Sigmoid colon (tissue), 7 donors: ENCODE measurements around the gene NNMT. TPM values are rescaled to one million over a fixed set of nuclear protein-coding genes. Genes with fewer than 3 reads are reported as not detected.

Experiments
- DNase-seq: peaks from one replicate; pipeline ENCODE4 v3.0.0-alpha.2; 2019
- H3K27ac ChIP-seq, 4 donors: fragments of 200-600 bp; sonication (generic); one replicate each; pipeline ENCODE4 v1.5.1; 2016 to 2019; ENCODE audit warnings: mild to moderate bottlenecking in 1 of 4
- H3K27me3 ChIP-seq, 3 donors: fragments of 200-600 bp; sonication (generic); one replicate each; pipeline ENCODE4 v1.5.1; 2019; ENCODE audit warnings: mild to moderate bottlenecking in 1 of 3
- H3K36me3 ChIP-seq, 4 donors: fragments of 200-600 bp; sonication (generic); one replicate each; pipeline ENCODE4 v1.5.1; 2016 to 2019
- H3K4me1 ChIP-seq, 4 donors: fragments of 200-600 bp; sonication (generic); one replicate each; pipeline ENCODE4 v1.5.1; 2017 to 2019
- H3K4me3 ChIP-seq, 4 donors: fragments of 200-600 bp; sonication (generic); one replicate each; pipeline ENCODE4 v1.5.1; 2017 to 2019; ENCODE audit warnings: mild to moderate bottlenecking in 2 of 4, moderate library complexity in 1 of 4
- H3K9me3 ChIP-seq, 4 donors: fragments of 200-600 bp in 3 of 4; sonication (generic) in 3 of 4; one replicate each; pipeline versions ENCODE4 v1.5.1 to v1.6.1; 2013 to 2019
- CTCF ChIP-seq, 4 experiments: fragments of 450-650 bp in 3 of 4; fragments of 200-600 bp in 1 of 4; IDR thresholded peaks; one replicate each; pipeline ENCODE4 v1.5.1; 2016 to 2019; ENCODE audit warnings: antibody characterized with exemption in 4 of 4, mild to moderate bottlenecking in 3 of 4, moderate library complexity in 2 of 4
- EP300 ChIP-seq, 4 donors: sonication (generic); formaldehyde crosslinking; IDR thresholded peaks; one replicate each; pipeline ENCODE4 v1.6.1; 2017; ENCODE audit warnings: antibody characterized with exemption in 4 of 4
- POLR2A ChIP-seq, 2 donors: fragments of 450-650 bp; IDR thresholded peaks; one replicate each; pipeline ENCODE4 v1.6.1; 2016; ENCODE audit warnings: antibody characterized with exemption in 2 of 2, mild to moderate bottlenecking in 2 of 2, moderate library complexity in 2 of 2
- POLR2AphosphoS5 ChIP-seq, 4 donors: sonication (generic); formaldehyde crosslinking; IDR thresholded peaks; one replicate each; pipeline ENCODE4 v1.6.1; 2017; ENCODE audit warnings: antibody characterized with exemption in 4 of 4
- WGBS, 2 donors: extraction: QIAGEN DNeasy Blood & Tissue Kit; methylation state at CpG; one replicate each; pipeline ENCODE4 v1.1.7; 2013; 5-methylcytosine and 5-hydroxymethylcytosine counted together
- intact Hi-C: fragments of 100-400 bp; cut with DNase I; formaldehyde crosslinking; loops from one replicate; pipeline ENCODE4 v1.15.1; 2023
- polyA plus RNA-seq, 3 donors: library from polyadenylated mRNA; stranded (reverse); fragments of 200-250 nt; gene quantifications; one replicate each; pipeline ENCODE4 v1.2.3, GENCODE V29; 2013
- total RNA-seq, 4 donors: library from RNA; depleted of rRNA; stranded (reverse); fragments of >200 nt; gene quantifications; one replicate each; pipeline ENCODE4 v1.1.0, GENCODE V29; 2016
- donor health status: healthy with polysubstance abuse.
- donor health status: Bipolar disorder and iron deficiency.
- donor health status: healthy.

The NNMT gene
- total and polyA plus RNA-seq, 7 donors = 28.0 to 960 (median 208) TPM

- H3K4me3 ChIP-seq = no peak overlapping the region
- intact Hi-C loops = no loop called here
- H3K4me1 ChIP-seq = peaks cover 0 to 18% (median 8%) of the 10 kb centered on the region in 4 donors
- DNase-seq = peak; percentile 80
- H3K36me3 ChIP-seq = peaks cover 3 to 15% (median 10%) of the 10 kb centered on the region in 4 donors
- peak overlapping the region; percentile 38 to 66 (median 45) for H3K27ac ChIP-seq
- WGBS, 2 donors = 37 to 44% methylated on average over 9 of the region's 9 CpGs
- TF ChIP-seq POLR2A (IDR thresholded peaks at IDR 0.05) (no peak), EP300 (IDR thresholded peaks at IDR 0.05) (peak in 1 of 4 donors; percentile 30), POLR2AphosphoS5 (IDR thresholded peaks at IDR 0.05) (peak; percentile 25 to 72 (median 40)), CTCF (IDR thresholded peaks at IDR 0.05) (no peak)
- H3K27me3 ChIP-seq = no peaks in the 10 kb centered on the region
- H3K9me3 ChIP-seq = no peaks in the 10 kb centered on the region
Measured at GRCh38 chr11:114307524-114308203, 11.5 kb downstream of the NNMT start.

GRCh38 chr11:114308689-114309089, 12.5 kb downstream of the NNMT start:
- 58 to 74% methylated on average over 6 of the region's 6 CpGs for WGBS, 2 donors
- intact Hi-C loops = no loop called here
- H3K4me1 ChIP-seq = peaks cover 0 to 18% (median 7%) of the 10 kb centered on the region in 4 donors
- no peaks in the 10 kb centered on the region for H3K9me3 ChIP-seq
- no peaks in the 10 kb centered on the region for H3K27me3 ChIP-seq
- peaks cover 3 to 25% (median 14%) of the 10 kb centered on the region in 4 donors for H3K36me3 ChIP-seq
- no peak for DNase-seq
- peak overlapping the region; percentile 38 to 66 (median 52) for H3K27ac ChIP-seq
- TF ChIP-seq EP300 (IDR thresholded peaks at IDR 0.05) (peak in 1 of 4 donors; percentile 29), POLR2A (IDR thresholded peaks at IDR 0.05) (no peak), CTCF (IDR thresholded peaks at IDR 0.05) (no peak), POLR2AphosphoS5 (IDR thresholded peaks at IDR 0.05) (peak; percentile 25 to 58 (median 50))
- no peak overlapping the region for H3K4me3 ChIP-seq

- intact Hi-C loops = no loop called here
- WGBS, 2 donors = 94 to 98% methylated on average over 1 of the region's 1 CpG
- H3K9me3 ChIP-seq = no peaks in the 10 kb centered on the region
Measured at GRCh38 chr11:114309517-114309916, 13.3 kb downstream of the NNMT start.

GRCh38 chr11:114310095-114310494, 13.9 kb downstream of the NNMT start:
- Histone ChIP-seq H3K4me1 (peaks cover 0 to 18% (median 6%) of the 10 kb centered on the region in 4 donors), H3K4me3 (no peak overlapping the region), H3K27ac (no peak overlapping the region), H3K36me3 (peaks cover 3 to 29% (median 14%) of the 10 kb centered on the region in 4 donors), H3K27me3 (no peaks in the 10 kb centered on the region), H3K9me3 (no peaks in the 10 kb centered on the region)
- WGBS, 2 donors = 93% methylated on average over 2 of the region's 2 CpGs
- no peak for DNase-seq
- intact Hi-C loops = no loop called here
- TF ChIP-seq POLR2A (IDR thresholded peaks at IDR 0.05) (no peak), POLR2AphosphoS5 (IDR thresholded peaks at IDR 0.05) (no peak), CTCF (IDR thresholded peaks at IDR 0.05) (no peak), EP300 (IDR thresholded peaks at IDR 0.05) (no peak)

More at GRCh38 chr11:114309517-114309916, 13.3 kb downstream of the NNMT start:
- H3K36me3 ChIP-seq = peaks cover 3 to 29% (median 14%) of the 10 kb centered on the region in 4 donors
- H3K4me3 ChIP-seq = no peak overlapping the region
- H3K27me3 ChIP-seq = no peaks in the 10 kb centered on the region
- peak overlapping the region in 3 of 4 donors; percentile 6 to 61 (median 55) for H3K27ac ChIP-seq
- TF ChIP-seq POLR2AphosphoS5 (IDR thresholded peaks at IDR 0.05) (no peak), CTCF (IDR thresholded peaks at IDR 0.05) (no peak), POLR2A (IDR thresholded peaks at IDR 0.05) (no peak), EP300 (IDR thresholded peaks at IDR 0.05) (no peak)
- DNase-seq = no peak
- peaks cover 0 to 18% (median 6%) of the 10 kb centered on the region in 4 donors for H3K4me1 ChIP-seq
